Uterus (tissue), 4 donors: ENCODE measurements around the gene SLC8A1. TPM values are rescaled to one million over a fixed set of nuclear protein-coding genes. Genes with fewer than 3 reads are reported as not detected.

Experiments used
- DNase-seq, 2 donors: peaks; one replicate each; pipeline ENCODE4 v3.0.0-alpha.2; 2019 to 2020
- H3K27ac ChIP-seq, 2 donors: fragments of 200-600 bp; sonication (generic); 1 replicate in 1 of 2; 2 replicates in 1 of 2; pipeline ENCODE4 v1.5.1; 2016 to 2018
- H3K27me3 ChIP-seq, 2 donors: fragments of 200-600 bp; sonication (generic); one replicate each; pipeline ENCODE4 v1.5.1; 2018 to 2019; ENCODE audit warnings: control low read depth in 1 of 2
- H3K36me3 ChIP-seq, 2 donors: fragments of 200-600 bp; sonication (generic); one replicate each; pipeline ENCODE4 v1.5.1; 2019; ENCODE audit warnings: control low read depth in 1 of 2
- H3K4me1 ChIP-seq, 2 donors: fragments of 200-600 bp; sonication (generic); one replicate each; pipeline ENCODE4 v1.5.1; 2018 to 2019; ENCODE audit warnings: control low read depth in 1 of 2
- H3K4me3 ChIP-seq, 2 donors: fragments of 200-600 bp; sonication (generic); 1 replicate in 1 of 2; 2 replicates in 1 of 2; pipeline ENCODE4 v1.5.1; 2018 to 2019; ENCODE audit warnings: mild to moderate bottlenecking in 1 of 2
- H3K9me3 ChIP-seq, 2 donors: fragments of 200-600 bp; sonication (generic); one replicate each; pipeline ENCODE4 v1.5.1; 2019; ENCODE audit warnings: control low read depth in 1 of 2
- CTCF ChIP-seq, 4 experiments: fragments of 200-600 bp in 2 of 4; fragments of 450-650 bp in 2 of 4; sonication (generic) in 2 of 4; IDR thresholded peaks; one replicate each; pipeline ENCODE4 v1.5.1; 2016 to 2019; ENCODE audit warnings: antibody characterized with exemption in 4 of 4, mild to moderate bottlenecking in 2 of 4, moderate library complexity in 1 of 4
- POLR2A ChIP-seq, 2 donors: fragments of 450-650 bp; IDR thresholded peaks; one replicate each; pipeline ENCODE4 v1.6.1; 2016; ENCODE audit warnings: antibody characterized with exemption in 2 of 2, mild to moderate bottlenecking in 1 of 2, moderate library complexity in 1 of 2
- intact Hi-C: fragments of 100-400 bp; cut with DNase I; formaldehyde crosslinking; loops from one replicate; pipeline ENCODE4 v1.15.1; 2023; ENCODE audit warnings: low total_unique reads
- total RNA-seq, 4 donors: library from RNA; depleted of rRNA in 3 of 4; stranded (reverse); fragments of >200 nt in 3 of 4; gene quantifications; one replicate each; pipeline versions ENCODE4 v1.1.0 to v1.2.4, GENCODE V29; 2014 to 2023
- donor health status: DM: yes; HTN: yes; CAD: no.

The SLC8A1 gene
- total RNA-seq, 4 donors from 2014 or later = 61.2 to 257 (median 140) TPM

DNA sequence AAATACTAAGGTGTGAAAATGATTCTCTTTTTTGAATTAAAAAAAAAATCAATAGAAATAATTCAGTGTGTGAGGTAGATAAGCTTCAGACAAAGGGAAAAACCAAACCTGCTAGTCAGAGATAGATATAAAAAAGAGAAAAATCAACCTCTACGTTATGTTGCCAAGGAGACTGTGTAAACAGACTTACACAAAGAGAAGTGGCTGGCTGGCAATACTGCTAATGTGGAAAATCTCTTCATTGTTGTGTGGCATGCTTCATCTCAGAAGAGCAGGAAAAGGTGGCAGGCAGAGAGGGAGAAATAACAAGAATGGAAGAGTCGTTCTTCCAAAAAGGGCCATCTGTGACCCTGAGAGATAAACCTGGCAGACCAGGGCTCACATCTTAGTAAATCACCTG is 200.8 kb downstream of the SLC8A1 start:
- Histone ChIP-seq H3K27ac (peak overlapping the region in 1 of 2 donors; percentile 7), H3K9me3 (no peaks in the 10 kb centered on the region), H3K36me3 (no peaks in the 10 kb centered on the region), H3K27me3 (no peaks in the 10 kb centered on the region), H3K4me3 (no peak overlapping the region), H3K4me1 (peaks cover 0 to 5% of the 10 kb centered on the region in 2 donors)
- no peak for TF ChIP-seq POLR2A (IDR thresholded peaks at IDR 0.05)
- TF ChIP-seq CTCF (IDR thresholded peaks at IDR 0.05) = no peak
- no peak for DNase-seq
- intact Hi-C loops = no loop called here

DNA sequence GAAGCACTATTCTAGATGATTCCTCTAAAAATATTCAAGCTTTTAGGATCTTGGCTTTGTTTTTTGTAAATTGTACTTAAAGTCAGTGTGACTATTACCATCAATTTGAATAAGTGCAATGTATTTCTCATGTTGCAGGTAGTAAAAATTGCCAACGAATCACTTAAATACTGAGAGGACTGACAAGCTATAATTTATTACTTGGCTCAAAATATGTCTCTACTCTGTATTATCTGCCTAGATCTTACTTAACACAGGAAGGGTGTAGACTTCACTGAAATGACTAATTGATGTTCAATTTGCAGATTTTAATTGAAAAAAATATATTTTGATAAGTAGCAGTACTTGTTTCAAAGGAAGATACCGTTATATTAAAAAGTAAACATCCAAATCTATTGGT is 202.3 kb downstream of the SLC8A1 start:
- H3K4me3 ChIP-seq = no peak overlapping the region
- no peaks in the 10 kb centered on the region for H3K9me3 ChIP-seq
- H3K27me3 ChIP-seq = no peaks in the 10 kb centered on the region
- no peaks in the 10 kb centered on the region for H3K36me3 ChIP-seq
- no peak overlapping the region for H3K27ac ChIP-seq
- peaks cover 0 to 5% of the 10 kb centered on the region in 2 donors for H3K4me1 ChIP-seq
- DNase-seq = no peak
- intact Hi-C loops = no loop called here
- TF ChIP-seq CTCF (IDR thresholded peaks at IDR 0.05) (no peak), POLR2A (IDR thresholded peaks at IDR 0.05) (no peak)

DNA sequence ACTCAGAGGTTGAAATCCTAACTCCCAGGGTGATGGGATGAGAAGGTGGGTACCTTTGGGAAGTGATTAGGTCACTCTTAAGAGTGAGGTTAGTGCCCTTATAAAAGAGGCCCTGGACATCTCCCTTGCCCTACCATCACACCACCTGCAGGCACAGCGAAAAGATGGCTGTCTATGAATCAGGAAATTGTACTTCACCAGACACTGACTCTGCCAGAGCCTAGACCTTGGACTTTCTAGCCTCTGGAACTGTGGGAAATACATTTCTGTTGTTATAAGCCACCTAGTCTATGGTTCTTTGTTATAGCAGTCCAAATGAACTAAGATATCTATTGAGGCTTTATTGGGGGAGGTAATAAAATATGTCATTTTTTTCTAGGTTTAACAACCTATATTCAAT is 203.6 kb downstream of the SLC8A1 start:
- Histone ChIP-seq H3K4me3 (no peak overlapping the region), H3K27me3 (no peaks in the 10 kb centered on the region), H3K27ac (no peak overlapping the region), H3K4me1 (peaks cover 4 to 5% of the 10 kb centered on the region in 2 donors), H3K36me3 (no peaks in the 10 kb centered on the region), H3K9me3 (no peaks in the 10 kb centered on the region)
- no peak for DNase-seq
- TF ChIP-seq POLR2A (IDR thresholded peaks at IDR 0.05) (no peak), CTCF (IDR thresholded peaks at IDR 0.05) (no peak)
- intact Hi-C loops = no loop called here

DNA sequence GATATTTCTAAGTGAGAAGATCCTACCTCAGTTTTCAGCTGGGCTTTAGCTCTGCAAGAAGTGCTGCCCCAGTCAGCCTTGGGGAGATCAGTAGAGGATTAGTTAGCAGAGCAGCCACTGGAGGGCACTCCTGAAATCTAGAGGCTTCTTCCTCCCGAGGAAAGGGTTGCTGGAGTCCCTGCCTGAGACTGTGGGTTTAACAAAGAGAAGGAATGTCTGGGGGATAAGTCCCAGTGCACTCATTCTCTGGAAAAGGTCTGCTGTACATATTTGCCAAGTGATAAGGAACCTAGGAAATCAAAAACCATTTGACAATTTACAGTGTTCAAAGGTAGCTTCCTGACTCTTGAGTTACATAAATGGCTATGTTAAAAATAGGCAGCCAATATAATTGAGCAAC is 207.2 kb downstream of the SLC8A1 start:
- intact Hi-C loops = no loop called here
- peak overlapping the region; percentile 39 to 78 for H3K27ac ChIP-seq

GRCh38 chr2:40244251-40244650 is 207.6 kb downstream of the SLC8A1 start:
- TF ChIP-seq CTCF (IDR thresholded peaks at IDR 0.05) = no peak
- no peak for TF ChIP-seq POLR2A (IDR thresholded peaks at IDR 0.05)
- no peaks in the 10 kb centered on the region for H3K27me3 ChIP-seq
- peaks cover 0 to 5% of the 10 kb centered on the region in 2 donors for H3K4me1 ChIP-seq
- no peaks in the 10 kb centered on the region for H3K9me3 ChIP-seq
- H3K36me3 ChIP-seq = no peaks in the 10 kb centered on the region
- peak overlapping the region; percentile 62 to 78 for H3K27ac ChIP-seq
- no peak for DNase-seq
- no peak overlapping the region for H3K4me3 ChIP-seq
- intact Hi-C loops = no loop called here

More for the DNA sequence above, 207.2 kb downstream of the SLC8A1 start:
- DNase-seq = peak; percentile 46 to 52
- Histone ChIP-seq H3K9me3 (no peaks in the 10 kb centered on the region), H3K4me3 (no peak overlapping the region), H3K36me3 (no peaks in the 10 kb centered on the region), H3K4me1 (peaks cover 0 to 5% of the 10 kb centered on the region in 2 donors), H3K27me3 (no peaks in the 10 kb centered on the region)
- peak; percentile 20 to 49 (median 38) for TF ChIP-seq CTCF (IDR thresholded peaks at IDR 0.05)
- no peak for TF ChIP-seq POLR2A (IDR thresholded peaks at IDR 0.05)
